CD14-positive monocyte (primary cell): ENCODE data around the gene CDH4. TPM values are rescaled to one million over a fixed set of nuclear protein-coding genes. Genes with fewer than 3 reads are reported as not detected.
A peak's percentile ranks its signal among the peaks of the same experiment; 100 is the strongest.

Experiments
- DNase-seq, 3 donors: peaks; one replicate each; pipeline ENCODE4 v3.0.0-alpha.2; 2011 to 2022
- H2AFZ ChIP-seq: 2 replicates; pipeline ENCODE4 v1.6.0; 2012; ENCODE audit warnings: mild to moderate bottlenecking, low read depth, low read length, inconsistent platforms; ENCODE audit not compliant: insufficient read depth, poor library complexity, severe bottlenecking
- H3K27ac ChIP-seq, 2 donors: 1 replicate in 1 of 2; 2 replicates in 1 of 2; pipeline ENCODE4 v1.5.1; 2012 to 2013; ENCODE audit warnings: low read length in 2 of 2, control low read depth in 1 of 2, inconsistent platforms in 1 of 2, low read depth in 1 of 2, mild to moderate bottlenecking in 1 of 2
- H3K27me3 ChIP-seq, 2 donors: one replicate each; pipeline versions ENCODE4 v1.6.0 to v1.6.1; 2011 to 2013; ENCODE audit warnings: low read length in 2 of 2; ENCODE audit not compliant: control insufficient read depth in 2 of 2, insufficient read depth in 2 of 2
- H3K36me3 ChIP-seq, 2 donors: replicated peaks in 1 of 2; 1 replicate in 1 of 2; 2 replicates in 1 of 2; pipeline versions ENCODE4 v1.5.1 to v1.6.1; 2012 to 2013; ENCODE audit warnings: low read length in 2 of 2, control low read depth in 1 of 2, inconsistent platforms in 1 of 2, mild to moderate bottlenecking in 1 of 2; ENCODE audit not compliant: insufficient read depth in 2 of 2, control insufficient read depth in 1 of 2
- H3K4me1 ChIP-seq, 2 donors: 1 replicate in 1 of 2; 2 replicates in 1 of 2; pipeline versions ENCODE4 v1.5.1 to v1.6.1; 2012 to 2013; ENCODE audit warnings: low read length in 2 of 2, control low read depth in 1 of 2, inconsistent platforms in 1 of 2, mild to moderate bottlenecking in 1 of 2, moderate library complexity in 1 of 2; ENCODE audit not compliant: insufficient read depth in 2 of 2, control insufficient read depth in 1 of 2
- H3K4me2 ChIP-seq: replicated peaks from 2 replicates; pipeline ENCODE3; 2012; ENCODE audit warnings: low read length, moderate library complexity, mild to moderate bottlenecking; ENCODE audit not compliant: poor library complexity, severe bottlenecking; ENCODE audit errors: extremely low read depth
- H3K4me3 ChIP-seq, 3 experiments: fragments of 200-600 bp in 1 of 3; sonication (generic) in 1 of 3; replicated peaks in 1 of 3; 1 replicate in 2 of 3; 2 replicates in 1 of 3; pipeline ENCODE4 v1.5.1; 2011 to 2013; ENCODE audit warnings: low read length in 3 of 3, mild to moderate bottlenecking in 3 of 3, control low read depth in 2 of 3, low read depth in 2 of 3, inconsistent platforms in 1 of 3, moderate library complexity in 1 of 3
- H3K79me2 ChIP-seq: 2 replicates; pipeline ENCODE4 v1.6.0; 2012; ENCODE audit warnings: mild to moderate bottlenecking, control low read depth, inconsistent platforms, low read length, moderate library complexity; ENCODE audit not compliant: insufficient read depth
- H3K9ac ChIP-seq: 2 replicates; pipeline ENCODE4 v1.6.0; 2017; ENCODE audit warnings: low read length, mild to moderate bottlenecking; ENCODE audit not compliant: insufficient read depth, poor library complexity, severe bottlenecking
- H3K9me3 ChIP-seq, 2 donors: replicated peaks in 1 of 2; 1 replicate in 1 of 2; 2 replicates in 1 of 2; pipeline versions ENCODE4 v1.5.1 to v1.6.1; 2012 to 2013; ENCODE audit warnings: low read length in 2 of 2, control low read depth in 1 of 2; ENCODE audit not compliant: control insufficient read depth in 1 of 2, insufficient read depth in 1 of 2
- H4K20me1 ChIP-seq: 2 replicates; pipeline ENCODE4 v1.6.0; 2012; ENCODE audit warnings: mild to moderate bottlenecking, low read length, control low read depth, moderate library complexity; ENCODE audit not compliant: insufficient read depth
- H3K27ac Mint-ChIP-seq, 7 donors: one replicate each; pipeline ENCODE4 v1.8.0; 2020; ENCODE audit warnings: mild to moderate bottlenecking in 7 of 7, mixed read lengths in 7 of 7, moderate library complexity in 6 of 7, inconsistent platforms in 2 of 7
- H3K27me3 Mint-ChIP-seq, 3 donors: one replicate each; pipeline ENCODE4 v1.8.0; 2021 to 2022; ENCODE audit warnings: low read depth in 3 of 3, mild to moderate bottlenecking in 3 of 3, mixed read lengths in 3 of 3, moderate library complexity in 3 of 3, inconsistent platforms in 1 of 3
- H3K36me3 Mint-ChIP-seq, 2 donors: one replicate each; pipeline ENCODE4 v1.8.0; 2020; ENCODE audit warnings: mixed read lengths in 2 of 2, inconsistent platforms in 1 of 2, mild to moderate bottlenecking in 1 of 2
- H3K4me1 Mint-ChIP-seq: one replicate; pipeline ENCODE4 v1.8.0; 2020; ENCODE audit warnings: mild to moderate bottlenecking, mixed read lengths
- H3K4me3 Mint-ChIP-seq, 2 donors: one replicate each; pipeline ENCODE4 v1.8.0; 2020; ENCODE audit warnings: mild to moderate bottlenecking in 2 of 2, mixed read lengths in 2 of 2, moderate library complexity in 1 of 2
- H3K9me3 Mint-ChIP-seq, 7 donors: one replicate each; pipeline ENCODE4 v1.8.0; 2020 to 2022; ENCODE audit warnings: mixed read lengths in 7 of 7, mild to moderate bottlenecking in 6 of 7, moderate library complexity in 6 of 7, inconsistent platforms in 2 of 7
- WGBS: methylation state at CpG from one replicate; pipeline ENCODE4 v1.1.5; 2013; ENCODE audit warnings: missing lambda C conversion rate; ENCODE audit not compliant: insufficient coverage; 5-methylcytosine and 5-hydroxymethylcytosine counted together
- intact Hi-C, 2 donors: fragments of 100-400 bp; cut with micrococcal nuclease; formaldehyde crosslinking; loops; one replicate each; pipeline versions ENCODE4 v1.15.0 to v1.15.1; 2023
- polyA plus RNA-seq, 3 donors: library from polyadenylated mRNA; depleted of rRNA in 1 of 3; unstranded in 2 of 3; stranded (reverse) in 1 of 3; fragments of 300-500 nt in 2 of 3; fragments of >200 nt in 1 of 3; fragmentation: Illumina TruSeq in 2 of 3; gene quantifications; 1 replicate in 2 of 3; 2 replicates in 1 of 3; pipeline ENCODE4 v1.2.3, GENCODE V29; 2012 to 2021
- TF ChIP-seq, protein P1 (sequence below): fragments of 200-600 bp; IDR thresholded peaks from one replicate; pipeline ENCODE4 v1.8.0; 2022; ENCODE audit warnings: antibody characterized with exemption, mild to moderate bottlenecking

The CDH4 gene
- polyA plus RNA-seq, 3 donors = not detected

GRCh38 chr20:61803915-61804751 is 552.1 kb downstream of the CDH4 start:
- H3K4me1 Mint-ChIP-seq = peaks cover 4% of the 10 kb centered on the region
- H3K4me3 Mint-ChIP-seq = peak overlapping the region; percentile 24 to 37
- Histone ChIP-seq H4K20me1 (no peaks in the 10 kb centered on the region), H3K4me3 (no peak overlapping the region), H3K9me3 (peaks cover 0 to 99% of the 10 kb centered on the region in 2 donors), H3K4me1 (no peaks in the 10 kb centered on the region), H3K27me3 (no peaks in the 10 kb centered on the region), H3K27ac (no peak overlapping the region), H3K4me2 (no peak overlapping the region), H2AFZ (no peak overlapping the region), H3K79me2 (no peaks in the 10 kb centered on the region), H3K9ac (no peak overlapping the region), H3K36me3 (no peaks in the 10 kb centered on the region)
- DNase-seq = no peak
- no peak overlapping the region for H3K27ac Mint-ChIP-seq
- WGBS = 60% methylated on average over 22 of the region's 27 CpGs
- peaks cover 0 to 53% (median 15%) of the 10 kb centered on the region in 7 donors for H3K9me3 Mint-ChIP-seq
- H3K36me3 Mint-ChIP-seq = no peaks in the 10 kb centered on the region
- TF ChIP-seq, protein P1, sequence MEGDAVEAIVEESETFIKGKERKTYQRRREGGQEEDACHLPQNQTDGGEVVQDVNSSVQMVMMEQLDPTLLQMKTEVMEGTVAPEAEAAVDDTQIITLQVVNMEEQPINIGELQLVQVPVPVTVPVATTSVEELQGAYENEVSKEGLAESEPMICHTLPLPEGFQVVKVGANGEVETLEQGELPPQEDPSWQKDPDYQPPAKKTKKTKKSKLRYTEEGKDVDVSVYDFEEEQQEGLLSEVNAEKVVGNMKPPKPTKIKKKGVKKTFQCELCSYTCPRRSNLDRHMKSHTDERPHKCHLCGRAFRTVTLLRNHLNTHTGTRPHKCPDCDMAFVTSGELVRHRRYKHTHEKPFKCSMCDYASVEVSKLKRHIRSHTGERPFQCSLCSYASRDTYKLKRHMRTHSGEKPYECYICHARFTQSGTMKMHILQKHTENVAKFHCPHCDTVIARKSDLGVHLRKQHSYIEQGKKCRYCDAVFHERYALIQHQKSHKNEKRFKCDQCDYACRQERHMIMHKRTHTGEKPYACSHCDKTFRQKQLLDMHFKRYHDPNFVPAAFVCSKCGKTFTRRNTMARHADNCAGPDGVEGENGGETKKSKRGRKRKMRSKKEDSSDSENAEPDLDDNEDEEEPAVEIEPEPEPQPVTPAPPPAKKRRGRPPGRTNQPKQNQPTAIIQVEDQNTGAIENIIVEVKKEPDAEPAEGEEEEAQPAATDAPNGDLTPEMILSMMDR = no peak
- intact Hi-C loops = no loop called here
- peaks cover 5 to 21% (median 11%) of the 10 kb centered on the region in 3 donors for H3K27me3 Mint-ChIP-seq

- intact Hi-C loops = no loop called here
- 90% methylated on average over 9 of the region's 13 CpGs for WGBS
Measured at GRCh38 chr20:61804752-61805295, 552.8 kb downstream of the CDH4 start.

More at GRCh38 chr20:61804752-61805295, 552.8 kb downstream of the CDH4 start:
- Mint-ChIP-seq H3K36me3 (no peaks in the 10 kb centered on the region), H3K9me3 (peaks cover 0 to 52% (median 18%) of the 10 kb centered on the region in 7 donors), H3K4me3 (no peak overlapping the region), H3K4me1 (peaks cover 4% of the 10 kb centered on the region), H3K27me3 (peaks cover 5 to 21% (median 11%) of the 10 kb centered on the region in 3 donors), H3K27ac (no peak overlapping the region)
- no peaks in the 10 kb centered on the region for H3K79me2 ChIP-seq
- H3K27me3 ChIP-seq = no peaks in the 10 kb centered on the region
- TF ChIP-seq, protein P1 = no peak
- H3K9ac ChIP-seq = no peak overlapping the region
- H3K4me1 ChIP-seq = no peaks in the 10 kb centered on the region
- no peak overlapping the region for H2AFZ ChIP-seq
- H3K36me3 ChIP-seq = no peaks in the 10 kb centered on the region
- H4K20me1 ChIP-seq = no peaks in the 10 kb centered on the region
- peaks cover 0 to 98% of the 10 kb centered on the region in 2 donors for H3K9me3 ChIP-seq
- H3K27ac ChIP-seq = no peak overlapping the region
- DNase-seq = no peak
- no peak overlapping the region for H3K4me3 ChIP-seq
- H3K4me2 ChIP-seq = no peak overlapping the region
